Natural killer cell (primary cell): ENCODE measurements around the gene KIAA0319L. TPM values are rescaled to one million over a fixed set of nuclear protein-coding genes. Genes with fewer than 3 reads are reported as not detected.

ENCODE experiments used
- ATAC-seq, 3 donors: fragments of 150-1000 bp in 2 of 3; fragments of 200-7000 bp in 1 of 3; cut with Tn5 transposase; 1 replicate in 1 of 3; 2 replicates in 2 of 3; pipeline ENCODE4 v1.10.0; 2021; ENCODE audit warnings: mild to moderate bottlenecking in 2 of 3, moderate library complexity in 2 of 3
- DNase-seq, 2 donors: peaks; one replicate each; pipeline versions ENCODE4 v3.0.0 to v3.0.0-alpha.2; 2013 to 2021; ENCODE audit warnings: mixed read lengths in 1 of 2
- H3K27ac ChIP-seq: one replicate; pipeline ENCODE4 v1.5.1; 2013; ENCODE audit warnings: mild to moderate bottlenecking, low read length
- H3K27me3 ChIP-seq: one replicate; pipeline ENCODE4 v1.6.1; 2013; ENCODE audit warnings: low read length; ENCODE audit not compliant: control insufficient read depth, insufficient read depth
- H3K36me3 ChIP-seq: one replicate; pipeline ENCODE4 v1.6.1; 2013; ENCODE audit warnings: low read length; ENCODE audit not compliant: control insufficient read depth, insufficient read depth
- H3K4me1 ChIP-seq: one replicate; pipeline ENCODE4 v1.6.1; 2013; ENCODE audit warnings: low read length; ENCODE audit not compliant: control insufficient read depth, insufficient read depth
- H3K4me3 ChIP-seq: one replicate; pipeline ENCODE4 v1.5.1; 2013; ENCODE audit warnings: low read length
- H3K9me3 ChIP-seq: one replicate; pipeline ENCODE4 v1.6.1; 2013; ENCODE audit warnings: low read length; ENCODE audit not compliant: control insufficient read depth, insufficient read depth
- H3K27ac Mint-ChIP-seq, 2 donors: one replicate each; pipeline ENCODE4 v1.8.0; 2022; ENCODE audit warnings: mild to moderate bottlenecking in 2 of 2, mixed read lengths in 2 of 2, moderate library complexity in 1 of 2
- H3K27me3 Mint-ChIP-seq, 2 donors: one replicate each; pipeline ENCODE4 v1.8.0; 2022; ENCODE audit warnings: low read depth in 2 of 2, mixed read lengths in 2 of 2
- H3K36me3 Mint-ChIP-seq: one replicate; pipeline ENCODE4 v1.8.0; 2022; ENCODE audit warnings: mixed read lengths
- H3K4me1 Mint-ChIP-seq, 2 donors: one replicate each; pipeline ENCODE4 v1.8.0; 2022; ENCODE audit warnings: mixed read lengths in 2 of 2
- H3K4me3 Mint-ChIP-seq: one replicate; pipeline ENCODE4 v1.8.0; 2022; ENCODE audit warnings: mild to moderate bottlenecking, moderate library complexity, mixed read lengths
- H3K9me3 Mint-ChIP-seq, 2 donors: one replicate each; pipeline ENCODE4 v1.8.0; 2022; ENCODE audit warnings: mixed read lengths in 2 of 2
- CTCF ChIP-seq: fragments of 200-600 bp; IDR thresholded peaks from one replicate; pipeline ENCODE4 v1.8.0; 2022; ENCODE audit warnings: antibody characterized with exemption
- WGBS: methylation state at CpG from one replicate; pipeline ENCODE4 v1.1.7; 2013; ENCODE audit warnings: missing lambda C conversion rate; ENCODE audit not compliant: insufficient coverage; 5-methylcytosine and 5-hydroxymethylcytosine counted together
- intact Hi-C: fragments of 100-400 bp; cut with micrococcal nuclease; formaldehyde crosslinking; loops from one replicate; pipeline ENCODE4 v1.14.2; 2022
- total RNA-seq, 4 donors: library from RNA; stranded (reverse); fragments of 120-200 nt in 1 of 4; gene quantifications; one replicate each; pipeline versions ENCODE4 v1.2.3 to v1.2.4, GENCODE V29; 2013 to 2022

Gene KIAA0319L
- total RNA-seq: 10 to 100 TPM; 51.3 to 75.0 (median 64.8) TPM
- total RNA-seq (2013): 67.8 TPM

- Mint-ChIP-seq H3K4me1 (peaks cover 38 to 64% of the 10 kb centered on the region in 2 donors), H3K36me3 (no peaks in the 10 kb centered on the region), H3K27me3 (no peaks in the 10 kb centered on the region), H3K4me3 (peak within 1 kb of the TSS; percentile 97), H3K9me3 (no peaks in the 10 kb centered on the region), H3K27ac (peak within 1 kb of the TSS; percentile 93 to 96)
- DNase-seq (no peak), ATAC-seq (peak; percentile 78 to 88 (median 78))
- H3K4me3 ChIP-seq: peak within 1 kb of the TSS; percentile 71
- peaks cover 22% of the 10 kb centered on the region for H3K4me1 ChIP-seq
- H3K27me3 ChIP-seq: no peaks in the 10 kb centered on the region
- no peak for TF ChIP-seq CTCF
- intact Hi-C loops: no loop called here
- peak within 1 kb of the TSS; percentile 67 for H3K27ac ChIP-seq
- H3K9me3 ChIP-seq: no peaks in the 10 kb centered on the region
- peaks cover 18% of the 10 kb centered on the region for H3K36me3 ChIP-seq
- WGBS: 0% methylated on average over 33 of the region's 39 CpGs
Observed at GRCh38 chr1:35557118-35557610, at the start of gene KIAA0319L. KIAA0319L (minus strand) TSS chr1:35557403; CDS start chr1:35554491, 2,912 bp downstream.

GRCh38 chr1:35605867-35606182 is 48.6 kb upstream of the KIAA0319L start:
- H3K9me3 Mint-ChIP-seq: no peaks in the 10 kb centered on the region
- Histone ChIP-seq H3K4me3 (no peak overlapping the region), H3K9me3 (no peaks in the 10 kb centered on the region), H3K27me3 (no peaks in the 10 kb centered on the region), H3K27ac (no peak overlapping the region), H3K36me3 (peaks cover 65% of the 10 kb centered on the region), H3K4me1 (no peaks in the 10 kb centered on the region)
- WGBS: over 99% methylated on average over 4 of the region's 4 CpGs
- DNase-seq: no peak
- H3K27ac Mint-ChIP-seq: no peak overlapping the region
- no peak for ATAC-seq
- TF ChIP-seq CTCF: no peak
- intact Hi-C loops: no loop called here
- peaks cover 19 to 23% of the 10 kb centered on the region in 2 donors for H3K4me1 Mint-ChIP-seq
- H3K36me3 Mint-ChIP-seq: no peaks in the 10 kb centered on the region
- H3K4me3 Mint-ChIP-seq: no peak overlapping the region
- H3K27me3 Mint-ChIP-seq: no peaks in the 10 kb centered on the region

- DNase-seq (no peak), ATAC-seq (no peak)
- H3K4me3 Mint-ChIP-seq: no peak overlapping the region
- intact Hi-C loops: no loop called here
- Histone ChIP-seq H3K4me1 (no peaks in the 10 kb centered on the region), H3K9me3 (no peaks in the 10 kb centered on the region), H3K27ac (no peak overlapping the region), H3K36me3 (peaks cover 63% of the 10 kb centered on the region), H3K4me3 (no peak overlapping the region), H3K27me3 (no peaks in the 10 kb centered on the region)
- H3K36me3 Mint-ChIP-seq: no peaks in the 10 kb centered on the region
- WGBS: 94% methylated on average over 6 of the region's 6 CpGs
- TF ChIP-seq CTCF: no peak
- H3K9me3 Mint-ChIP-seq: no peaks in the 10 kb centered on the region
- H3K4me1 Mint-ChIP-seq: peaks cover 19 to 23% of the 10 kb centered on the region in 2 donors
- H3K27me3 Mint-ChIP-seq: no peaks in the 10 kb centered on the region
- no peak overlapping the region for H3K27ac Mint-ChIP-seq
Observed at GRCh38 chr1:35605071-35605866, 48.1 kb upstream of the KIAA0319L start.
